K562 (cell line): ENCODE results near the gene DIAPH3.

Experiments
- ELF1 ChIP-seq: fragments of 200-800 bp; sonication (Bioruptor generic); IDR thresholded peaks from 2 replicates; pipeline ENCODE4 v1.6.1; 2016; ENCODE audit warnings: missing genetic modification characterization, missing compliant biosample characterization
- EP300 ChIP-seq: IDR thresholded peaks from 2 replicates; pipeline ENCODE4 v1.6.1; 2012; ENCODE audit warnings: low read length, improper control_type of control experiment
- ESRRB ChIP-seq: fragments of 250-450 bp; sonication (Bioruptor Pico); IDR thresholded peaks from 2 replicates; pipeline ENCODE4 v1.5.0; 2020; ENCODE audit warnings: mild to moderate bottlenecking, moderate library complexity, borderline replicate concordance
- TFAM ChIP-seq: fragments of 250-450 bp; sonication (Bioruptor Pico); conservative IDR thresholded peaks from 2 replicates; pipeline ENCODE4 v1.5.0; 2021; ENCODE audit warnings: mild to moderate bottlenecking, moderate library complexity
- TF ChIP-seq, protein P1 (sequence below), 3 experiments: IDR thresholded peaks in 2 of 3; conservative IDR thresholded peaks in 1 of 3; 2 replicates each; pipeline ENCODE4 v1.5.1; 2011 to 2012; ENCODE audit warnings: low read length in 3 of 3, mild to moderate bottlenecking in 3 of 3, control low read depth in 2 of 3, improper control_type of control experiment in 1 of 3, inconsistent platforms in 1 of 3, low read depth in 1 of 3, mixed read lengths in 1 of 3, moderate library complexity in 1 of 3; ENCODE audit not compliant: insufficient read depth in 2 of 3
- TF ChIP-seq, protein P2 (sequence below): sonication (generic); formaldehyde crosslinking; IDR thresholded peaks from 2 replicates; pipeline ENCODE4 v1.8.0; 2022; ENCODE audit warnings: mild to moderate bottlenecking, missing genetic modification reagents, borderline replicate concordance
- TF ChIP-seq, protein P3 (sequence below): IDR thresholded peaks from 2 replicates; pipeline ENCODE4 v1.6.1; 2016; ENCODE audit warnings: missing genetic modification characterization, missing compliant biosample characterization

DNA sequence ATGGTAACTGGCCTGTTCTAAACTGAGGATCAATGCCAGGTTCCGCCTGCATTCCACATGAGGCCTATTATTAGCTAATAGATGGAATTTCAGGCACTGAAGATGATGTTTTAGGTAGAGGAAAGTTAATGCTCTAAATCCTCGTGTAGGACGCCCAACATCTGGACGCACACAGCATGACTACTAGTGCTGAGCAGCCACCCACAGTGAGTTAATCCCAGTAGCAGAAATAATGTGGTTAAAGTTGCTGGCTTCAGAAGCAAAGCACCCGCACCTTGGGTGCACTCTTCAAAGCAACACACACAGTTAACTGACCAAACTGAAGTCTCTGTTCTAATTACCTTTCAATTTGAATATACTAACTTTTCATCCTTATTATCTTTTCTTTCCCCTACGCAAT lies 150.6 kb downstream of the DIAPH3 start:
- TF ChIP-seq EP300 (no peak), TFAM (no peak), ELF1 (tag) (no peak), ESRRB (CRISPR knock-in tag) (no peak)
- TF ChIP-seq, protein P1, sequence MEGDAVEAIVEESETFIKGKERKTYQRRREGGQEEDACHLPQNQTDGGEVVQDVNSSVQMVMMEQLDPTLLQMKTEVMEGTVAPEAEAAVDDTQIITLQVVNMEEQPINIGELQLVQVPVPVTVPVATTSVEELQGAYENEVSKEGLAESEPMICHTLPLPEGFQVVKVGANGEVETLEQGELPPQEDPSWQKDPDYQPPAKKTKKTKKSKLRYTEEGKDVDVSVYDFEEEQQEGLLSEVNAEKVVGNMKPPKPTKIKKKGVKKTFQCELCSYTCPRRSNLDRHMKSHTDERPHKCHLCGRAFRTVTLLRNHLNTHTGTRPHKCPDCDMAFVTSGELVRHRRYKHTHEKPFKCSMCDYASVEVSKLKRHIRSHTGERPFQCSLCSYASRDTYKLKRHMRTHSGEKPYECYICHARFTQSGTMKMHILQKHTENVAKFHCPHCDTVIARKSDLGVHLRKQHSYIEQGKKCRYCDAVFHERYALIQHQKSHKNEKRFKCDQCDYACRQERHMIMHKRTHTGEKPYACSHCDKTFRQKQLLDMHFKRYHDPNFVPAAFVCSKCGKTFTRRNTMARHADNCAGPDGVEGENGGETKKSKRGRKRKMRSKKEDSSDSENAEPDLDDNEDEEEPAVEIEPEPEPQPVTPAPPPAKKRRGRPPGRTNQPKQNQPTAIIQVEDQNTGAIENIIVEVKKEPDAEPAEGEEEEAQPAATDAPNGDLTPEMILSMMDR (IDR thresholded peaks at IDR 0.05 in 2 of 3, conservative IDR thresholded peaks at IDR 0.05 in 1 of 3; ENCODE audit: insufficient read depth in 2 of 3, low read depth in 1 of 3, low read length in 3 of 3), result no peak
- TF ChIP-seq, protein P2, sequence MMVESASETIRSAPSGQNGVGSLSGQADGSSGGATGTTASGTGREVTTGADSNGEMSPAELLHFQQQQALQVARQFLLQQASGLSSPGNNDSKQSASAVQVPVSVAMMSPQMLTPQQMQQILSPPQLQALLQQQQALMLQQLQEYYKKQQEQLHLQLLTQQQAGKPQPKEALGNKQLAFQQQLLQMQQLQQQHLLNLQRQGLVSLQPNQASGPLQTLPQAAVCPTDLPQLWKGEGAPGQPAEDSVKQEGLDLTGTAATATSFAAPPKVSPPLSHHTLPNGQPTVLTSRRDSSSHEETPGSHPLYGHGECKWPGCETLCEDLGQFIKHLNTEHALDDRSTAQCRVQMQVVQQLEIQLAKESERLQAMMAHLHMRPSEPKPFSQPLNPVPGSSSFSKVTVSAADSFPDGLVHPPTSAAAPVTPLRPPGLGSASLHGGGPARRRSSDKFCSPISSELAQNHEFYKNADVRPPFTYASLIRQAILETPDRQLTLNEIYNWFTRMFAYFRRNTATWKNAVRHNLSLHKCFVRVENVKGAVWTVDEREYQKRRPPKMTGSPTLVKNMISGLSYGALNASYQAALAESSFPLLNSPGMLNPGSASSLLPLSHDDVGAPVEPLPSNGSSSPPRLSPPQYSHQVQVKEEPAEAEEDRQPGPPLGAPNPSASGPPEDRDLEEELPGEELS, result no peak
- TF ChIP-seq, protein P3, sequence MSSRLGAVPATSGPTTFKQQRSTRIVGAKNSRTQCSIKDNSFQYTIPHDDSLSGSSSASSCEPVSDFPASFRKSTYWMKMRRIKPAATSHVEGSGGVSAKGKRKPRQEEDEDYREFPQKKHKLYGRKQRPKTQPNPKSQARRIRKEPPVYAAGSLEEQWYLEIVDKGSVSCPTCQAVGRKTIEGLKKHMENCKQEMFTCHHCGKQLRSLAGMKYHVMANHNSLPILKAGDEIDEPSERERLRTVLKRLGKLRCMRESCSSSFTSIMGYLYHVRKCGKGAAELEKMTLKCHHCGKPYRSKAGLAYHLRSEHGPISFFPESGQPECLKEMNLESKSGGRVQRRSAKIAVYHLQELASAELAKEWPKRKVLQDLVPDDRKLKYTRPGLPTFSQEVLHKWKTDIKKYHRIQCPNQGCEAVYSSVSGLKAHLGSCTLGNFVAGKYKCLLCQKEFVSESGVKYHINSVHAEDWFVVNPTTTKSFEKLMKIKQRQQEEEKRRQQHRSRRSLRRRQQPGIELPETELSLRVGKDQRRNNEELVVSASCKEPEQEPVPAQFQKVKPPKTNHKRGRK (tag), result no peak
